Measurements from ENCODE around the gene ZNF831.

The ZNF831 gene

GRCh38 chr20:59242714-59243626 lies 79.3 kb downstream of the ZNF831 start:
- TF ChIP-seq CTCF (IDR thresholded peaks at IDR 0.05; ENCODE audit: low read depth, low read length), result no peak
- Histone ChIP-seq H3K27me3 (peaks cover 27% of the 10 kb centered on the region), H3K9me3 (no peaks in the 10 kb centered on the region), H3K4me3 (ENCODE audit: low read depth, low read length) (no peak overlapping the region), H3K36me3 (no peaks in the 10 kb centered on the region), H3K4me1 (no peaks in the 10 kb centered on the region; the same call in 1 of the 2 replicates)
- DNase-seq, result no peak

GRCh38 chr20:59246691-59247400 lies 83.2 kb downstream of the ZNF831 start:
- DNase-seq, result no peak
- H3K4me3 ChIP-seq (ENCODE audit: low read depth, low read length), result no peak overlapping the region
- no peaks in the 10 kb centered on the region; the same call in 1 of the 2 replicates for H3K9me3 ChIP-seq
- no peaks in the 10 kb centered on the region for H3K36me3 ChIP-seq
- peaks cover 32% of the 10 kb centered on the region for H3K27me3 ChIP-seq
- no peak for TF ChIP-seq CTCF (IDR thresholded peaks at IDR 0.05; ENCODE audit: low read depth, low read length)
- H3K4me1 ChIP-seq, result no peaks in the 10 kb centered on the region; the same call in 1 of the 2 replicates

- Histone ChIP-seq H3K4me3 (ENCODE audit: low read depth, low read length) (no peak overlapping the region), H3K27me3 (peaks cover 30% of the 10 kb centered on the region), H3K36me3 (no peaks in the 10 kb centered on the region), H3K4me1 (no peaks in the 10 kb centered on the region; the same call in 1 of the 2 replicates), H3K9me3 (no peaks in the 10 kb centered on the region; the same call in 1 of the 2 replicates)
- TF ChIP-seq CTCF (IDR thresholded peaks at IDR 0.05; ENCODE audit: low read depth, low read length), result no peak
- DNase-seq, result no peak
Measured at GRCh38 chr20:59247731-59248684, 84.4 kb downstream of the ZNF831 start.

GRCh38 chr20:59250293-59250692 lies 86.7 kb downstream of the ZNF831 start:
- DNase-seq, result no peak

More at GRCh38 chr20:59250293-59250692, 86.7 kb downstream of the ZNF831 start:
- no peak for TF ChIP-seq CTCF (IDR thresholded peaks at IDR 0.05; ENCODE audit: low read depth, low read length)
- Histone ChIP-seq H3K4me1 (no peaks in the 10 kb centered on the region; the same call in 1 of the 2 replicates), H3K9me3 (no peaks in the 10 kb centered on the region; the same call in 1 of the 2 replicates), H3K27me3 (peaks cover 34% of the 10 kb centered on the region), H3K36me3 (no peaks in the 10 kb centered on the region), H3K4me3 (ENCODE audit: low read depth, low read length) (no peak overlapping the region)
